Osteoblast (primary cell): ENCODE data around the gene IGF2BP2. TPM values are rescaled to one million over a fixed set of nuclear protein-coding genes. Genes with fewer than 3 reads are reported as not detected.

Experiments
- DNase-seq: peaks from one replicate; pipeline ENCODE4 v3.0.0; 2011; ENCODE audit warnings: low spot score, mixed read lengths; ENCODE audit not compliant: insufficient read length; ENCODE audit errors: missing footprints
- H2AFZ ChIP-seq: 2 replicates; pipeline ENCODE4 v1.6.0; 2011; ENCODE audit warnings: mild to moderate bottlenecking, low read length
- H3K27ac ChIP-seq: 2 replicates; pipeline ENCODE4 v1.5.1; 2011; ENCODE audit warnings: mild to moderate bottlenecking, low read depth, low read length, moderate library complexity
- H3K27me3 ChIP-seq: 2 replicates; pipeline ENCODE4 v1.6.0; 2012; ENCODE audit warnings: mild to moderate bottlenecking, control low read depth, inconsistent platforms, low read length, moderate library complexity; ENCODE audit not compliant: insufficient read depth
- H3K36me3 ChIP-seq: 2 replicates; pipeline ENCODE4 v1.5.1; 2011; ENCODE audit warnings: mild to moderate bottlenecking, low read length, control low read depth, moderate library complexity; ENCODE audit not compliant: insufficient read depth
- H3K4me1 ChIP-seq: 2 replicates; pipeline ENCODE4 v1.5.1; 2011; ENCODE audit warnings: mild to moderate bottlenecking, low read length, control low read depth, moderate library complexity; ENCODE audit not compliant: insufficient read depth
- H3K4me2 ChIP-seq: 2 replicates; pipeline ENCODE4 v1.6.0; 2011; ENCODE audit warnings: mild to moderate bottlenecking, low read length; ENCODE audit not compliant: insufficient read depth
- H3K4me3 ChIP-seq: fragments of 200-600 bp; sonication (generic); 3 replicates; pipeline ENCODE4 v1.5.1; 2012; ENCODE audit warnings: mild to moderate bottlenecking, low read length, inconsistent platforms; ENCODE audit not compliant: insufficient read depth
- H3K79me2 ChIP-seq: 2 replicates; pipeline ENCODE4 v1.6.0; 2012; ENCODE audit warnings: mild to moderate bottlenecking, low read length, control low read depth, inconsistent platforms; ENCODE audit not compliant: insufficient read depth
- H3K9me3 ChIP-seq: 2 replicates; pipeline ENCODE4 v1.5.1; 2011; ENCODE audit warnings: low read depth, low read length, control low read depth
- H4K20me1 ChIP-seq: 2 replicates; pipeline ENCODE4 v1.6.0; 2012; ENCODE audit warnings: mild to moderate bottlenecking, low read length, control low read depth; ENCODE audit not compliant: insufficient read depth
- total RNA-seq: library from RNA; depleted of rRNA; stranded (reverse); fragments of >200 nt; gene quantifications from 2 replicates; pipeline ENCODE4 v1.2.3, GENCODE V29; 2012
- TF ChIP-seq, protein P1 (sequence below): IDR thresholded peaks from 2 replicates; pipeline ENCODE4 v1.5.1; 2011; ENCODE audit warnings: mild to moderate bottlenecking, low read depth, low read length, moderate library complexity; ENCODE audit errors: extremely low read depth

IGF2BP2 gene
- total RNA-seq, 1 donor, result 81.8 TPM

DNA sequence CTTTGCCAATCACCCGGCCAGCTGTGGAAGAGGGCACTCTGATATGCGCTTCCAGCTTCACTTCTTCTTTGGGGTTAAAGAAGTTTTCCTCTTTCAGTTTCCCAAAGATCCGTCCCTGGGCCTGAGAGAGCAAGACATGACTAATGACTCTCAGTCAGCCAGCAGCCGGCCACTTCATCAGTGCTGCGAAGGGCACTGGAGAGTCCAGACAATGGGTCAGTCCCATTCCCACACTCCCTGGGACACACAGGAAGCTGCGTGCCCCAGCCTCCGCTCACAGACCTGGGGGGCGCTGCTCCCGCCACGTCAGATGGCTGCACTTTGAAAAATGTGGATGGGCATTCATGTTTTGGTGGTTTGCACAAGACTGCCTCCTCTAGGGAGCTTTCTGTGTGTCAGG lies 175.4 kb downstream of the IGF2BP2 start:
- H4K20me1 ChIP-seq, result no peaks in the 10 kb centered on the region
- no peaks in the 10 kb centered on the region for H3K9me3 ChIP-seq
- H3K79me2 ChIP-seq, result no peaks in the 10 kb centered on the region
- peak; percentile 60 for DNase-seq
- peaks cover 5% of the 10 kb centered on the region for H3K4me1 ChIP-seq
- no peak overlapping the region for H2AFZ ChIP-seq
- H3K4me2 ChIP-seq, result no peak overlapping the region
- peaks cover 66% of the 10 kb centered on the region for H3K36me3 ChIP-seq
- no peak overlapping the region for H3K4me3 ChIP-seq
- H3K27me3 ChIP-seq, result no peaks in the 10 kb centered on the region
- TF ChIP-seq, protein P1, sequence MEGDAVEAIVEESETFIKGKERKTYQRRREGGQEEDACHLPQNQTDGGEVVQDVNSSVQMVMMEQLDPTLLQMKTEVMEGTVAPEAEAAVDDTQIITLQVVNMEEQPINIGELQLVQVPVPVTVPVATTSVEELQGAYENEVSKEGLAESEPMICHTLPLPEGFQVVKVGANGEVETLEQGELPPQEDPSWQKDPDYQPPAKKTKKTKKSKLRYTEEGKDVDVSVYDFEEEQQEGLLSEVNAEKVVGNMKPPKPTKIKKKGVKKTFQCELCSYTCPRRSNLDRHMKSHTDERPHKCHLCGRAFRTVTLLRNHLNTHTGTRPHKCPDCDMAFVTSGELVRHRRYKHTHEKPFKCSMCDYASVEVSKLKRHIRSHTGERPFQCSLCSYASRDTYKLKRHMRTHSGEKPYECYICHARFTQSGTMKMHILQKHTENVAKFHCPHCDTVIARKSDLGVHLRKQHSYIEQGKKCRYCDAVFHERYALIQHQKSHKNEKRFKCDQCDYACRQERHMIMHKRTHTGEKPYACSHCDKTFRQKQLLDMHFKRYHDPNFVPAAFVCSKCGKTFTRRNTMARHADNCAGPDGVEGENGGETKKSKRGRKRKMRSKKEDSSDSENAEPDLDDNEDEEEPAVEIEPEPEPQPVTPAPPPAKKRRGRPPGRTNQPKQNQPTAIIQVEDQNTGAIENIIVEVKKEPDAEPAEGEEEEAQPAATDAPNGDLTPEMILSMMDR, result no peak
- peak overlapping the region; percentile 65 for H3K27ac ChIP-seq

DNA sequence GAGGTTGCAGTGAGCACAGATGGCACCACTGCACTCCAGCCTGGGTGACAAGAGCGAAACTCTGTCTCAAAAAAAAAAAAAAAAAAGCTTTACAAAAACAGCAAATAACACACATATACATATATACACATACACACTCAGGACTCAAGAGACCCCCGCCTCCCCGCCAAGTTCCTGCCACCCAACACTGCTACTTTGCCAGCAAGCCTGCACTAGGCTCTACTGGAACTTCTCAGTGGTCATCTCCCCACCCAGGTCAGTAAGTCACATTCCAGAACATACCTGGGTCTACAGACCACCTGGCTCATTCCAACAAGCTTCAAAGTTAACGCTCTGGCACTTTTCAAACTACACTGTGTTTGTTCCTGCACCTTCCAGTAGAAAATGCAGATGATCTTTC lies 176.4 kb downstream of the IGF2BP2 start:
- H3K27ac ChIP-seq, result peak overlapping the region; percentile 65
- H3K36me3 ChIP-seq, result peaks cover 60% of the 10 kb centered on the region

DNA sequence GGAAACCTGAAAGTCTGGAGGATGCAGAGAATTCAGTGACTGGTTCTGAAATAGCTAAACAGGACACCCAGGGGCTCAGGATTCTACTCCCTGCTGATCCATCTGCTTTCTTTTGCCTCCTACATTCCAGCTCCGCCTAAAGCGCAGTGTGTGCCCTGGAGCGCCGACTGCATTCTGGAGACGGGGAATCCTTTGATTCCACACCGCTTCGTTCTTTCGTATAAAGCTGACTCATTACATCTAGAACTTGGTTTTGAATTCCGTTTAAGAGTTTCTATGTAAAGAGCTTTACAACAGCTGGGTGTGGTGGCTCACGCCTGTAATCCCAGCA lies 177.0 kb downstream of the IGF2BP2 start:
- Histone ChIP-seq H3K9me3 (no peaks in the 10 kb centered on the region), H3K4me3 (no peak overlapping the region), H4K20me1 (no peaks in the 10 kb centered on the region), H2AFZ (no peak overlapping the region), H3K4me2 (no peak overlapping the region), H3K27me3 (no peaks in the 10 kb centered on the region), H3K36me3 (peaks cover 59% of the 10 kb centered on the region), H3K27ac (no peak overlapping the region), H3K4me1 (peaks cover 5% of the 10 kb centered on the region), H3K79me2 (no peaks in the 10 kb centered on the region)
- peak; percentile 55 for DNase-seq
- TF ChIP-seq, protein P1, result no peak

More for the DNA sequence above, 176.4 kb downstream of the IGF2BP2 start:
- DNase-seq, result peak; percentile 30
- TF ChIP-seq, protein P1, result no peak
- Histone ChIP-seq H3K27me3 (no peaks in the 10 kb centered on the region), H2AFZ (no peak overlapping the region), H3K4me2 (no peak overlapping the region), H3K9me3 (no peaks in the 10 kb centered on the region), H3K79me2 (no peaks in the 10 kb centered on the region), H3K4me1 (peaks cover 5% of the 10 kb centered on the region), H3K4me3 (no peak overlapping the region), H4K20me1 (no peaks in the 10 kb centered on the region)

DNA sequence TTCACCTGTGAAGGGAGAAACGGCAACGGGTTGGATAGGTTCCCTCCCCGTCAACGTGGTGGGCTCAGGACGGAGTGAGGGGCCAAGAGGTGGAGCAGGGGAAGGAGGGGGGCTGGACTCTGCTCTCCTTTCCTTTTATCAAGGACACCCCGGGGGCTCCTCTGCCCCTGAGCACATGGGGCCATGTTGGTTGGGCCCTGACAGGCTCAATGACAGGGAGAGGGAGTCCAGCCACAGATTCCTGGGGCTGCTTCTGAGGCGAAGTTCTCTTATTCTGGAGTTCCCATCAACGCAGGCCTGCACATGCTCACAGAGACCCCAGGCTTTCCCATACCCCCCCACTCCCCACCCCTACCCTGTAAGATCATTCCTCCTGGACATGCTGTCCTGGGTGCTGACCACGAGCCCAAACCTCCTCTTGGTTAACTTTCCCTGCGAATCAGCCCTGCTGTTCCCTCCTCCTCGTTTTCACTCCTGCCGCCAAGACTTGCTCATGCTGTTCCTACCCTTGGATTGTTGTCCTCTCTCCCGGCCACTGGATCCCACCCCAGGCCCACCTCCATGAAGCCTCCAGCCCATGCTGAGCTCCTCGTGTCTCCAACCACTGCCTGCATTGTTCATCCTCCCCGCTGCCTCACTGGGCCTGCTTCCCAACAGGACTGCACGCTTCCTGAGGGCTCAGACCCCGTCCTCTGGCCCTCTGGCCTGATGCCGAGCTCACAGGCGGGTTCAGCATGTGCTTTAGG lies 177.5 kb downstream of the IGF2BP2 start:
- H3K4me2 ChIP-seq, result no peak overlapping the region
- no peaks in the 10 kb centered on the region for H3K27me3 ChIP-seq
- H4K20me1 ChIP-seq, result no peaks in the 10 kb centered on the region
- no peaks in the 10 kb centered on the region for H3K9me3 ChIP-seq
- H2AFZ ChIP-seq, result no peak overlapping the region
- DNase-seq, result peak; percentile 47
- H3K4me3 ChIP-seq, result no peak overlapping the region
- H3K4me1 ChIP-seq, result peaks cover 5% of the 10 kb centered on the region
- no peaks in the 10 kb centered on the region for H3K79me2 ChIP-seq
- TF ChIP-seq, protein P1, result no peak
- no peak overlapping the region for H3K27ac ChIP-seq
- H3K36me3 ChIP-seq, result peaks cover 54% of the 10 kb centered on the region
